Caco-2 (cell line): ENCODE results near the gene GPR21. TPM values are rescaled to one million over a fixed set of nuclear protein-coding genes. Genes with fewer than 3 reads are reported as not detected.

Experiments
- BruUV-seq: library from RNA; stranded (reverse); fragments of 400-500 nt; replicated peaks from 2 replicates; lab custom pipeline; 2021; lab: Mats Ljungman, UMichigan
- CTCF ChIA-PET: fragments of 300-600 bp; sonication (Branson Sonifier 250); formaldehyde crosslinking; loops from one replicate; lab custom pipeline; 2022; ENCODE audit warnings: antibody characterized with exemption; lab: Charles Lee
- POLR2A ChIA-PET: fragments of 300-600 bp; sonication (Branson Sonifier 250); formaldehyde crosslinking; loops from one replicate; lab custom pipeline; 2022; ENCODE audit warnings: antibody characterized with exemption; lab: Charles Lee
- DNase-seq, 2 experiments: peaks; one replicate each; pipeline versions ENCODE4 v3.0.0 to v3.0.0-alpha.2; 2020 to 2022
- H3K27me3 ChIP-seq: replicated peaks from 2 replicates; pipeline ENCODE4 v1.6.0; 2011; ENCODE audit warnings: low read length; ENCODE audit not compliant: control insufficient read depth, insufficient read depth
- H3K36me3 ChIP-seq: 2 replicates; pipeline ENCODE4 v1.5.1; 2011; ENCODE audit warnings: low read length; ENCODE audit not compliant: control insufficient read depth, insufficient read depth
- H3K4me1 ChIP-seq: fragments of 250-450 bp; sonication (Bioruptor Pico); 2 replicates; pipeline ENCODE4 v1.5.1; 2020; ENCODE audit warnings: mild to moderate bottlenecking
- H3K4me3 ChIP-seq: 2 replicates; pipeline ENCODE4 v1.5.1; 2011; ENCODE audit warnings: low read depth, mild to moderate bottlenecking, control low read depth, low read length
- H3K9me3 ChIP-seq: fragments of 250-450 bp; sonication (Bioruptor Pico); 2 replicates; pipeline ENCODE4 v1.5.1; 2020; ENCODE audit warnings: mild to moderate bottlenecking, moderate library complexity
- H3K27ac Mint-ChIP-seq: one replicate; pipeline ENCODE4 v1.8.0; 2022; ENCODE audit warnings: mixed read lengths; ENCODE audit not compliant: unreplicated experiment
- H3K27me3 Mint-ChIP-seq: one replicate; pipeline ENCODE4 v1.8.0; 2022; ENCODE audit warnings: mixed read lengths; ENCODE audit not compliant: insufficient read depth, unreplicated experiment
- H3K36me3 Mint-ChIP-seq: one replicate; pipeline ENCODE4 v1.8.0; 2022; ENCODE audit warnings: mild to moderate bottlenecking, mixed read lengths; ENCODE audit not compliant: insufficient read depth, unreplicated experiment
- H3K4me1 Mint-ChIP-seq: one replicate; pipeline ENCODE4 v1.8.0; 2022; ENCODE audit warnings: low read depth, mixed read lengths; ENCODE audit not compliant: unreplicated experiment
- H3K4me3 Mint-ChIP-seq: one replicate; pipeline ENCODE4 v1.8.0; 2022; ENCODE audit warnings: mild to moderate bottlenecking, moderate library complexity, mixed read lengths; ENCODE audit not compliant: unreplicated experiment
- H3K9me3 Mint-ChIP-seq: one replicate; pipeline ENCODE4 v1.8.0; 2022; ENCODE audit warnings: mixed read lengths; ENCODE audit not compliant: unreplicated experiment
- CTCF ChIP-seq, 2 experiments: fragments of 200-600 bp in 1 of 2; IDR thresholded peaks; 1 replicate in 1 of 2; 2 replicates in 1 of 2; pipeline versions ENCODE4 v1.5.1 to v1.8.0; 2011 to 2022; ENCODE audit warnings: antibody characterized with exemption in 1 of 2, control low read depth in 1 of 2, inconsistent platforms in 1 of 2, low read depth in 1 of 2, low read length in 1 of 2, mild to moderate bottlenecking in 1 of 2, moderate library complexity in 1 of 2; ENCODE audit not compliant: insufficient read depth in 1 of 2, severe bottlenecking in 1 of 2, unreplicated experiment in 1 of 2
- intact Hi-C: fragments of 100-400 bp; cut with micrococcal nuclease; formaldehyde crosslinking; loops from one replicate; pipeline ENCODE4 v1.10.0; 2022; ENCODE audit not compliant: unreplicated experiment
- total RNA-seq: library from RNA; stranded (reverse); gene quantifications from 2 replicates; pipeline ENCODE4 v1.2.3, GENCODE V29; 2022

Gene GPR21
- total RNA-seq, 1 experiment from 2014 or later = 2.0 TPM

GRCh38 chr9:123031963-123032362, 1.5 kb upstream of the GPR21 start:
- no peak for TF ChIP-seq CTCF (IDR thresholded peaks at IDR 0.05; ENCODE audit: insufficient read depth in 1 of 2, low read depth in 1 of 2, low read length in 1 of 2, severe bottlenecking in 1 of 2, unreplicated experiment in 1 of 2)
- H3K4me3 Mint-ChIP-seq = no peak overlapping the region
- Histone ChIP-seq H3K9me3 (no peaks in the 10 kb centered on the region), H3K4me3 (no peak overlapping the region), H3K27me3 (no peaks in the 10 kb centered on the region), H3K4me1 (peaks cover 4% of the 10 kb centered on the region; the same call in 1 of the 2 replicates), H3K36me3 (peaks cover 2% of the 10 kb centered on the region; the same call in 1 of the 2 replicates)
- peaks cover 1% of the 10 kb centered on the region for H3K4me1 Mint-ChIP-seq
- ChIA-PET POLR2A (interaction anchor here (0.6 kb wide), 1 partner anchor 204 kb away, joined by 7 read pairs; no protein-coding TSS in a partner anchor), CTCF (no interaction called here)
- no TSS peak for BruUV-seq
- no peaks in the 10 kb centered on the region for H3K27me3 Mint-ChIP-seq
- no peak overlapping the region for H3K27ac Mint-ChIP-seq
- intact Hi-C loops = no loop called here
- peaks cover 50% of the 10 kb centered on the region for H3K36me3 Mint-ChIP-seq
- no peaks in the 10 kb centered on the region for H3K9me3 Mint-ChIP-seq
- no peak for DNase-seq

GRCh38 chr9:123033864-123034601, 566 bp downstream of the GPR21 start:
- H3K36me3 Mint-ChIP-seq = peaks cover 41% of the 10 kb centered on the region
- H3K9me3 ChIP-seq = no peaks in the 10 kb centered on the region
- intact Hi-C loops = no loop called here
- no peak for DNase-seq
- H3K4me1 Mint-ChIP-seq = no peaks in the 10 kb centered on the region
- no peaks in the 10 kb centered on the region for H3K27me3 Mint-ChIP-seq
- 0 out of 2 replicates have a peak, but pooled peaks cover 2% of the 10 kb centered on the region for H3K36me3 ChIP-seq
- H3K9me3 Mint-ChIP-seq = no peaks in the 10 kb centered on the region
- ChIA-PET POLR2A (no interaction called here), CTCF (no interaction called here)
- H3K4me3 ChIP-seq = no peak overlapping the region
- H3K27ac Mint-ChIP-seq = no peak overlapping the region
- no peaks in the 10 kb centered on the region for H3K27me3 ChIP-seq
- H3K4me3 Mint-ChIP-seq = no peak overlapping the region
- no peak for TF ChIP-seq CTCF (IDR thresholded peaks at IDR 0.05; ENCODE audit: insufficient read depth in 1 of 2, low read depth in 1 of 2, low read length in 1 of 2, severe bottlenecking in 1 of 2, unreplicated experiment in 1 of 2)
- no TSS peak for BruUV-seq
- no peaks in the 10 kb centered on the region for H3K4me1 ChIP-seq

- Histone ChIP-seq H3K27me3 (no peaks in the 10 kb centered on the region), H3K9me3 (no peaks in the 10 kb centered on the region), H3K4me1 (no peaks in the 10 kb centered on the region), H3K4me3 (no peak overlapping the region), H3K36me3 (no peaks in the 10 kb centered on the region)
- no peak for TF ChIP-seq CTCF (IDR thresholded peaks at IDR 0.05; ENCODE audit: insufficient read depth in 1 of 2, low read depth in 1 of 2, low read length in 1 of 2, severe bottlenecking in 1 of 2, unreplicated experiment in 1 of 2)
- ChIA-PET CTCF (no interaction called here), POLR2A (no interaction called here)
- no peak overlapping the region for H3K4me3 Mint-ChIP-seq
- H3K4me1 Mint-ChIP-seq = no peaks in the 10 kb centered on the region
- intact Hi-C loops = no loop called here
- DNase-seq = no peak
- BruUV-seq = no TSS peak
- no peak overlapping the region for H3K27ac Mint-ChIP-seq
- peaks cover 34% of the 10 kb centered on the region for H3K36me3 Mint-ChIP-seq
- H3K9me3 Mint-ChIP-seq = no peaks in the 10 kb centered on the region
- H3K27me3 Mint-ChIP-seq = no peaks in the 10 kb centered on the region
These were observed 1.5 kb downstream of the GPR21 start for GRCh38 chr9:123034881-123035510.
